GM19324 (cell line): ENCODE results near the gene KCNJ2.

Experiments
- ATAC-seq: cut with Tn5 transposase; IDR thresholded peaks from one replicate; pipeline ENCODE4 v1.9.1; 2021; ENCODE audit warnings: mild to moderate bottlenecking, moderate library complexity; ENCODE audit not compliant: unreplicated experiment, low FRiP score

Gene KCNJ2

GRCh38 chr17:70158180-70158579 is 11.2 kb upstream of the KCNJ2 start:
- no peak for ATAC-seq

GRCh38 chr17:70158591-70158990 is 10.7 kb upstream of the KCNJ2 start:
- no peak for ATAC-seq

DNA sequence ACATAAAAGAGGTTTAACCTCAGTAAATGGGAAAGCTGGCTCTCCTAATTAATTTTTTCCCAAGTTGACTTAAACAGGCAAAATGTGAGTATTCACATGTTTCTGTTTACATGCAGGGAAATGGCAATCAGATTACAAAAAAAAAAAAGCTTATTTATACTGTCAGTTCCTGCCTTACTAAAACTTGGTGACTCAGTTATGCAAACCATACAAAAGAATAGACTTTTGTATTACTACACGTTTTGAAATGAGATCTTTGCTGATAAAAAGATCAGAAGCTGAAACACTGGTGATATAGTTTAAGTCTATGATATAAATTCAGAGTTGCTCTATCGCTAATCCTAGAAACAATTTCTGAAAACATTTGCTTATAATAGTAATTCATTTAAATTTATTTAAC is 9.4 kb upstream of the KCNJ2 start:
- no peak for ATAC-seq

DNA sequence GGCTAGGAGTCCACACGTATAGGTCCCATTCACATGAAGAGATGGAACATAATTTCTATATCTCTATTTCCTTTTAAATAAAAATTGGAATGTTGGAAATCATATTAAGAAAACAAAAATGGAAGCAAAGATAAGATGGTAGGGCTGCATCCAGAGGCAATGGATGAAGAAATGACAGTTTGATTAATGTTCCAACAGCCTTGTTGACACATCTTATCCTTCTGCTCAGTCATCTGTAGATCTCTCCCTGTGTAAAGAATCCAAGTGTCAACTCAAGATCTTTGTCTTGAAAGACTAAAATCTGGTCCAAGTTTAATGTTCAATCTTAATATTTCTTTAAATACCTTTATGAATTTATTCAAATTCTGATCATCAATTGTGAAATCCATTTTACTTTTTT is 7.8 kb upstream of the KCNJ2 start:
- ATAC-seq, result no peak

DNA sequence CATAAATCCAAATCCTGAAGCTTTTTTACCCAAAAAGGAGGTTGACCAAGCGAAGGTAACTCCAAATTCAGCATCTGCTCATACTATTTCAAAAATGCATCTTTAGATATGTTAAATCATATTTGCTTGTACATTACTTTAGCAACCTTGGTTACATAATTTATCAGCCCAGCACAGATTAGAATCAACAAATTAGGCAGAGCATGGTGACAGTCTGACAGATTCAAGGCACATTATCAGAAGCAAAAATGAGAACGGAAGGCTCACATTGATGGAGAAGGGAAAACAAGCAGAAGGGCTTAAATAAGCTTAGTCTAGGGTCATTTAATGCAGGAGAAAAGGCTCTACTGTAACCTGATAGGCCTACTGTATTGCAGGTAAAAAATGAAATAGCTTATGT is 3.9 kb upstream of the KCNJ2 start:
- no peak for ATAC-seq

- ATAC-seq, result no peak
These were observed 2.7 kb upstream of the KCNJ2 start for GRCh38 chr17:70166615-70167014.

- peak; percentile 30 for ATAC-seq
These were observed 1.0 kb upstream of the KCNJ2 start for GRCh38 chr17:70168044-70168976.

DNA sequence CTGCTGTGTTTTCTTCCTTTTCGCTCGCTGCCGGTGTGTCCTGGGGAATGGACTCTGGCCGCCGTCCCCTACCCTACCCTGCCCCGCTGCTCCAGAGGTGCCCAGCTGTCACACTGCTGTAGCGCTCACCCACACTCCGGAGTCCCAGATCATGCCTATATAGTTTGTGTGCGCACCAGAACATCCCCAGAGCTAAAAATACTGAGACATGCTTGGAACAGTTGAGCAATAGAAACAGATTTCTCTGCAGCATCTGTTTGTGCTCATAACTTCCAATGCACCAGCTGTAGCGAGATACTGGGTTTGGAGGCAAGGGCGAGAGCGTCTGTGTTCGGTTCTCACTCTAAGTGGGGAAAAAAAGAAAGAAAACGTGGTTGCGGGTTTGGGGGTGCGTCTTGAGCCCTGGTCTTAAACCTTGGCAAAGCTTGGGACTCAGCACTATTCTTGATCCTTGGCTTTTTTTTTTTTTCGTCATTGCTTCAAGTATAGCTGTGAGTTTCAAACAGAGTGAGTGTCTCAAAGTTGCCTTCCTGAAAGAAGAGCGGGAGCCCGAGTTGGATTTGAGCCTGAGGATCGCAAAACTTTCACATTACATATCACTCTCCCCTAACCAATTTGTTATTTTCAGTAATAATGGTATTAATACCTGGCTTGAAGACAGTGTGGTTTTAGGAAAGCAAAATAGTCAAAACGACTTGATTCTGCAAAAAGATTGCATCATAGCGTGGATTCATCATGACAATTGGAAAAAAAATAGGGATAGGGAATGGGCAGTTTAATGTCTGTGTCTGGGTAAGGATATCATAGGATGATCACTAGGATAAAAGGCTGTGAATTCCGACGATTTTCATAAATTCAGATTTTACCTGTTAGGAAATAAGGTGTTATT is 621 bp downstream of the KCNJ2 start:
- no peak for ATAC-seq

GRCh38 chr17:70171159-70171558 is 1.8 kb downstream of the KCNJ2 start:
- ATAC-seq, result no peak

- no peak for ATAC-seq
These were observed 3.1 kb downstream of the KCNJ2 start for GRCh38 chr17:70172449-70172848.

GRCh38 chr17:70172923-70173322 is 3.6 kb downstream of the KCNJ2 start:
- ATAC-seq, result no peak

DNA sequence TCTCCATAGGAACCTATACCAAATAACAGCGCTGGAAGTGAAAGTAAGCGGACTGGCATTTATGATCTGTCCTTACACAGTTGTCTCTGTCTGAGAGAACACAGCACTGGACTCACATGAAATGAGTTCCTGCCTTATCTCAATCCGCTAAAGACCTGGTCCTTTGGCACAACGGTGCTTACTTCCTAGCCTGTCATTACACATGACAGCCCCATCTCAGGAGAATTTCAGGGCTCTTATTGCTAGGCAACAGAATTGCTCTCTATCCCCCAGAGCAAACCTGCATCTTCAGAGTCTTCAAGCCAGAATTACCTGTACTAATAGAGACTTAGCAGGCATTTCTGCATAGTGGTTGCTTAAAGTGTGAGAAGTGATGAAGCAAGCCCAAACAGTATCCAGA is 4.3 kb downstream of the KCNJ2 start:
- no peak for ATAC-seq

DNA sequence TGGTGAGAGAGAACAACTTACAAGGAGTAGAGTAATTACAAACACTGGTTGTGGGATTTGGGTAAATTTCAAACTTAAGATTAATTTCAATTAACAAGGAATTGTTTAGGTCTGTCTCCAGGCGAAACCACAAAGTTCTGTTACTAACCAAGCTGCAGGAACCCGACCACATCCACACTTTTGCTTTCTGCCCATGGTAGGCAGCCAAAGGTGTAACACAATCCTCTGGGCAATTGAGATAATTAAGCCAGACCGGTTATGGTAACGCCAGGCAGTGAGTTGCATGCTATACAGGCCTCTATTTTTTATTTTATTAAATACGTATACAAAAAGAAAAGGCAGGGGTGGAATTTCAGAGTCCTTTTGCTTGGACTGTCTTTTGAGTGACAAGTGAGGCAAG is 12.0 kb downstream of the KCNJ2 start:
- no peak for ATAC-seq

GRCh38 chr17:70181866-70182265 is 12.5 kb downstream of the KCNJ2 start:
- ATAC-seq, result no peak

DNA sequence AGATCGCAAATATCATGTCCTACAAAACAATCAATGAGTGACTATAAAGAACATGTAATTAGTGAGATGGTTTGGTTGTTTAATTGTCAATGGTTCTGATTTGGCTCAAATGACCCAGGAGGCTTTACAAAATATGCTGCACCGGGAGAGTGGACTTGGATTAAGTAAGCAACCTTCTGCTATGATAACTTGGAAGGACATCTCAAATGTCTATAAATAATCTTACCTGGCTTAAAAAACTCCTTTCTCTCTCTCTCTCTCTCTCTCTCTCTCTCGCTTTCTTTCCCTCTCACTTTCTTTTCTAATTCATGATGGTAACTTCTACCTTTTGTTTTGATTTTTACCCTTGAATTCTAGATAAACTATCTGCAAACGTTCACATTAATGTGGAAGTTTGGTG is 14.2 kb downstream of the KCNJ2 start:
- ATAC-seq, result no peak

DNA sequence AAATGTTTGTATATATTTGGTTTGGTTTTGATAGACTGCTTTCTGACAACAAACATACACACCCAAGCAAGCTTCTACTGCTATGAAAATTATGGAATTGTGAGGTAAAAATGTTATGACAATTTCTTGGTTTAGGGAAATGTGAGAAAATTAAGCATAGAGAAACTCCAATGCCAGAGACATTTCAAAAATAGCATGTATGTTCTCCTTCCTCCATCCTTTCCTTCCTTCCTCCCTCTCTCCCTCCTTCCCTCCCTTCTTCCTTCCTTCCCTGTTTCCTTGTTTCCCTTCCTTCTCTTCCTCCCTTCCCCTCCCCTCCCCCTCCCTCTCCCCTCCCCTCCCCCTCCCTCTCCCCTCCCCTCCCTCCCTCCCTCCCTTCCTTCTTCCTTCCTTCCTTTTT is 14.9 kb downstream of the KCNJ2 start:
- ATAC-seq, result no peak

DNA sequence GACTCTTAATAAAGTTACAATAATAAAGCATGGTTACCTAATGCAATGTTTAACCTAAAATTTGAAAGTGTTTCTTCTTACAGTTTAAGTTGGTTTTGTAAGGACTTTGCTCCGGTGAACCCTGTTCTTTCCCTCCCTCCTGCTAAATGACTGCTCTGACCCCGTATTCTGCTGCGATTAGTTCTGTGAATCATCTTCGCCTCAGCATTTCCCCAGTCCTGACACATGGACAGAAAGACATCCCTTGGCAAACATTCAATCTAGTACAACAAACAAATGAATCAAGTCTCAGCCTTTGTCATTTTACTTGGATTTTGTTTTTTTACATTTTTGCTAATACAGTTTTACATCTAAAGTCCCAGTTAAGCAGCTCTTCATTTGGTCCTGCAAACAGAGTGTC is 15.4 kb downstream of the KCNJ2 start:
- no peak for ATAC-seq

- ATAC-seq, result no peak
These were observed 16.0 kb downstream of the KCNJ2 start for GRCh38 chr17:70185285-70185684.

- no peak for ATAC-seq
These were observed 18.1 kb downstream of the KCNJ2 start for GRCh38 chr17:70187383-70187782.

- no peak for ATAC-seq
These were observed 21.9 kb downstream of the KCNJ2 start for GRCh38 chr17:70190959-70191805.

DNA sequence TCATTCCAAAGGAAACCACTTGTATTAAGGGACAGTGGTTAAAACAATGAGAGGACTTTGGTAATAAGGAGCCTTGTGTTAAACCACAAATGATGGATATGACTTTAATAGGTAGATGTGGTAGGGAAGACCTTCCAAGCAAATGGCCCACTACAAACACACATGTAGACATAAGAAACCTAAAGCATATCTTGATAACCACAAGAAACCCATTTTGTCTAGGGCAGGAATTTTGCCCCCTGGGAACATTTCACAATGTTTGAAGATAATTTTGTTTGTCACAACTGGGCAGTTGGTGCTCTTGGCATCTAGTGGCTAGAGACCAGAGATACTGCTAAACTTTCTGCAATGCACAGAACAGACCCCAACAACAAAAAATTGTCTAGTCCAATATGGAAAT is 25.8 kb downstream of the KCNJ2 start:
- ATAC-seq, result no peak
